ENCODE data around the gene TSPAN4.

DNA sequence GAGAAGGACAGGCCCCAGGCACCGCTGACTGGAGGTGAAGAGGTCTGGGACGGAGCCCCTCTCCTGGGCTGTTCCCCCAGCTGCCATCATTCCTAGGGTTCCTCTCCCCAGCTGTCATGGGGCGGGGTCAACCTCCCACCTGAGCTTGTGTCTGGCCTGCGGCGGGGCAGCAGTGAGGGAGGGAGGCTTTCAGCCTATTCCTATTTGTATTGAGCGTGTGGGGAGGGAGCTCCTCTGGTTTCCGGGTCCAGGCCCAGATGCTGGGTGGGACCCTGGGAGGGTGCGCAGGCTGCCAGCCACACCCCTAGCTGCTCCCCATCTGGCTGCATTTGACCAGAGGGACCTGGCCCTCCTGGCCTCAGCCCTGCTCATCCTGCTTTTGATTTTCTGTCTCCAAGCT lies 13.7 kb downstream of the TSPAN4 start:
- TF ChIP-seq YY1 (IDR thresholded peaks at IDR 0.05; ENCODE audit: insufficient read depth, insufficient read length) (no peak), ZNF274 (IDR thresholded peaks at IDR 0.05; ENCODE audit: low read depth, low read length) (no peak), SUZ12 (IDR thresholded peaks at IDR 0.05; ENCODE audit: extremely low read depth, insufficient read depth, insufficient read length) (no peak)

Data from NT2/D1 (cell line).